ENCODE data around the gene HOXA7. TPM values are rescaled to one million over a fixed set of nuclear protein-coding genes. Genes with fewer than 3 reads are reported as not detected.

Gene HOXA7
- total RNA-seq, 4 donors from 2014 or later, result 8.7 to 16.9 (median 11.3) TPM

- Histone ChIP-seq H3K27ac (peak overlapping the region in 3 of 4 donors; percentile 29 to 77 (median 68)), H3K4me3 (peak overlapping the region in 1 of 4 donors; percentile 34), H3K4me1 (peaks cover 0 to 60% (median 4%) of the 10 kb centered on the region in 4 donors), H3K27me3 (peaks cover 0 to 61% of the 10 kb centered on the region in 2 donors), H3K9me3 (no peaks in the 10 kb centered on the region), H3K36me3 (peaks cover 0 to 9% (median 0%) of the 10 kb centered on the region in 3 donors)
- 54 to 63% methylated on average over 28 to 40 of the region's 41 CpGs for WGBS, 2 donors
- TF ChIP-seq EP300 (IDR thresholded peaks at IDR 0.05), result peak in 1 of 2 donors; percentile 37
- no peak for TF ChIP-seq CTCF (IDR thresholded peaks at IDR 0.05)
- TF ChIP-seq POLR2A (IDR thresholded peaks at IDR 0.05), result peak in 1 of 2 donors; percentile 28
- no peak for DNase-seq (ENCODE audit: low spot score in 2 of 2)
Measured at GRCh38 chr7:27108390-27109127, 47.9 kb downstream of the HOXA7 start.

- TF ChIP-seq POLR2A (IDR thresholded peaks at IDR 0.05), result no peak
- TF ChIP-seq EP300 (IDR thresholded peaks at IDR 0.05), result no peak
- no peak for TF ChIP-seq CTCF (IDR thresholded peaks at IDR 0.05)
- no peaks in the 10 kb centered on the region for H3K9me3 ChIP-seq
- 63 to 73% methylated on average over 42 to 46 of the region's 47 CpGs for whole genome bisulfite sequencing, 2 donors
- peaks cover 0 to 61% of the 10 kb centered on the region in 2 donors for H3K27me3 ChIP-seq
- H3K4me1 ChIP-seq, result peaks cover 0 to 58% (median 4%) of the 10 kb centered on the region in 4 donors
- peaks cover 0 to 9% (median 0%) of the 10 kb centered on the region in 3 donors for H3K36me3 ChIP-seq
- H3K27ac ChIP-seq, result peak overlapping the region in 3 of 4 donors; percentile 68 to 77 (median 74)
- no peak for DNase-seq (ENCODE audit: low spot score in 2 of 2)
- H3K4me3 ChIP-seq, result peak overlapping the region in 1 of 4 donors; percentile 34
Measured at GRCh38 chr7:27107391-27108381, 48.8 kb downstream of the HOXA7 start.

- Histone ChIP-seq H3K27me3 (peaks cover 0 to 63% of the 10 kb centered on the region in 2 donors), H3K4me3 (peak overlapping the region in 2 of 4 donors; percentile 12 to 43), H3K27ac (peak overlapping the region in 3 of 4 donors; percentile 17 to 77 (median 46)), H3K36me3 (peaks cover 0 to 9% (median 0%) of the 10 kb centered on the region in 3 donors), H3K4me1 (peaks cover 0 to 58% (median 4%) of the 10 kb centered on the region in 4 donors), H3K9me3 (no peaks in the 10 kb centered on the region)
- WGBS, 2 donors, result 53 to 67% methylated on average over 14 of the region's 14 CpGs
- no peak for DNase-seq (ENCODE audit: low spot score in 2 of 2)
- TF ChIP-seq EP300 (IDR thresholded peaks at IDR 0.05), result no peak
- TF ChIP-seq CTCF (IDR thresholded peaks at IDR 0.05), result no peak
- no peak for TF ChIP-seq POLR2A (IDR thresholded peaks at IDR 0.05)
Measured at GRCh38 chr7:27106901-27107240, 49.6 kb downstream of the HOXA7 start.

- Histone ChIP-seq H3K4me3 (peak overlapping the region in 2 of 4 donors; percentile 12 to 43), H3K27ac (peak overlapping the region; percentile 6 to 77 (median 32)), H3K36me3 (peaks cover 0 to 9% (median 0%) of the 10 kb centered on the region in 3 donors), H3K4me1 (peaks cover 0 to 57% (median 5%) of the 10 kb centered on the region in 4 donors), H3K27me3 (peaks cover 0 to 68% of the 10 kb centered on the region in 2 donors), H3K9me3 (no peaks in the 10 kb centered on the region)
- 34 to 40% methylated on average over 31 to 43 of the region's 44 CpGs for WGBS, 2 donors
- TF ChIP-seq POLR2A (IDR thresholded peaks at IDR 0.05) (no peak), CTCF (IDR thresholded peaks at IDR 0.05) (no peak), EP300 (IDR thresholded peaks at IDR 0.05) (peak in 1 of 2 donors; percentile 30)
- DNase-seq (ENCODE audit: low spot score in 2 of 2), result no peak
Measured at GRCh38 chr7:27106181-27106900, 50.1 kb downstream of the HOXA7 start.
